GM12865 (cell line): ENCODE measurements around the gene PRDM16.

Experiments used
- DNase-seq: peaks from one replicate; pipeline ENCODE4 v3.0.0; 2010; ENCODE audit warnings: low read depth
- H3K4me3 ChIP-seq: 2 replicates; pipeline ENCODE4 v1.5.1; 2011; ENCODE audit warnings: mild to moderate bottlenecking, low read depth, low read length, control low read depth
- CTCF ChIP-seq: IDR thresholded peaks from 2 replicates; pipeline ENCODE4 v1.5.1; 2011; ENCODE audit warnings: low read length, control low read depth, low read depth, inconsistent platforms; ENCODE audit not compliant: insufficient read depth; ENCODE audit errors: missing control alignments

PRDM16 gene

GRCh38 chr1:3212453-3213355 is 143.7 kb downstream of the PRDM16 start:
- H3K4me3 ChIP-seq = no peak overlapping the region
- no peak for DNase-seq
- TF ChIP-seq CTCF = no peak

DNA sequence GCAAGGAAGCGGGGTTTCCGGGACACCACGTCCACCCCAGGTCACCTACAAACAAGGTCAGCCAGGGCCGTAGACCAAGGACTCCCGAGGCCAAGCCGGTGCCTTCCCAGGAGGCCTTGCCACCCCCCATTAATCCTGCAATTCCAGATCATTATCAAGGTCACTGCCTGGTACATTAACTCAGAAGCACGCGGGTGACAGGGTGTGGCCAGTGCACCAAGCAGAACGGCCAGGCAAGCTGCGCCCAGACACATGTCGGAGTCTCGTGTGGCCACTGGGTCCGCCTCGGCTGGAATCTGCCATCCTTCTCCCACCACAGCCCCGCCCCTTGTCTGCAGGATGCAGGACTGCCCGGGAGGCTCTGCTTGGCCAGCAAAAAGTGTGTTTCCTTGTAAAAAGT is 144.7 kb downstream of the PRDM16 start:
- no peak for TF ChIP-seq CTCF
- no peak overlapping the region for H3K4me3 ChIP-seq
- DNase-seq = no peak

DNA sequence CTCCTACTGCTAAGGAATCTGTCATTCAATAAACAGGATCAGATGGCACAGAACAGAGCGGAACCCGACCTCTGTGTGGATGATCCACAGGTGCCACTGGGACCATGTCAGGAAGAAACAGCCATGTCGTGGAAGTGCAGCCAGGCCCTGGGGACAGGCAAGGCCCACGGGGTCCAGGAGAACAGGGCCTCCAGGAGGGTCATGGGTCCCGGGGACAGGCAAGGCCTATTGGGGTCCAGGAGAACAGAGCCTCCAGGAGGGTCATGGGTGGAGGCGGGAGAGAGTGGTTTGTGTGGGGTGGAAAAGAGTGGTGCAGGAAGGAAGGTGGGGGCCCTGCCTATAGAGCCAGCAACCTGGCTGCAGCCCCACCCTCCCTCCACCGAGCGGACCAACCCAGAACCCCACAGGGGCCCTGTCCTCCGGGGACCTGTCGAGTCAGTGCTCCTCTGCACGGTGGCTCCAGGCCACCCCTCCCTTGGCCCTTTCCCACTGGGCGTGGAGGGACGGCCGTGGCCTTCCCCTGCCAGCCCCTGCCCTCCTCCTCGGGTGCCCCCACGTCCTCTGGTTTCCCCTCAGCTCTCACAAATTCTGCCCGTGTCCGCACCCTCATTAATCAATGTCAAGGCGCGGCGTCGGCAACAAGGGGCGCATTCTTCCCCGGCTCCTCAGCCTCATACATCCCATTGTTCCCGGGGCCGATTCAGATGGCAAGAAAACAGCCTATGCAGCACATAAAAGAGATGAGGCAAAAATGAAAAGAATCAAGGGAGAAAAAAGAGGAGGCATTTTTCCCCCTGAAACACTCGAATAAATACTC is 146.4 kb downstream of the PRDM16 start:
- no peak overlapping the region for H3K4me3 ChIP-seq
- no peak for TF ChIP-seq CTCF
- no peak for DNase-seq

DNA sequence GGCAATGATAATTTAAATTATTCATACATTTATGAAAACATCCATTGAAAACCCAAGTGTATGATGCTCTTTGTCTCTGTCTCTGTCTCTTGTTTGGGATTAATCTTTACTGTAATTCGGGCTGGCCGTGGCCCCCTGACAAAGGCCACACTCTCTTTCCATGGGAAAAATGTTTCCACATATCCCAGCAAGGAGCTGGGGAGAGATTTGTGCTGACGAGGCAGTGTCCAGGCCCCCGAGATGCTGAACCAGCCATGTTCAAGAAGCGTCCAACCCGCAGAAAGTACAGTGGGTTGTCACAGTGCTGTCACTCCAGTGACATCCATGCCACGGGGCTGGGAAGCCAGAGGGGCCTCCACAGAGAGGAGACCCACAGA is 147.0 kb downstream of the PRDM16 start:
- no peak for DNase-seq
- TF ChIP-seq CTCF = no peak
- no peak overlapping the region for H3K4me3 ChIP-seq

- TF ChIP-seq CTCF = no peak
- DNase-seq = no peak
- H3K4me3 ChIP-seq = no peak overlapping the region
Observed at GRCh38 chr1:3217181-3217641, 148.2 kb downstream of the PRDM16 start.

DNA sequence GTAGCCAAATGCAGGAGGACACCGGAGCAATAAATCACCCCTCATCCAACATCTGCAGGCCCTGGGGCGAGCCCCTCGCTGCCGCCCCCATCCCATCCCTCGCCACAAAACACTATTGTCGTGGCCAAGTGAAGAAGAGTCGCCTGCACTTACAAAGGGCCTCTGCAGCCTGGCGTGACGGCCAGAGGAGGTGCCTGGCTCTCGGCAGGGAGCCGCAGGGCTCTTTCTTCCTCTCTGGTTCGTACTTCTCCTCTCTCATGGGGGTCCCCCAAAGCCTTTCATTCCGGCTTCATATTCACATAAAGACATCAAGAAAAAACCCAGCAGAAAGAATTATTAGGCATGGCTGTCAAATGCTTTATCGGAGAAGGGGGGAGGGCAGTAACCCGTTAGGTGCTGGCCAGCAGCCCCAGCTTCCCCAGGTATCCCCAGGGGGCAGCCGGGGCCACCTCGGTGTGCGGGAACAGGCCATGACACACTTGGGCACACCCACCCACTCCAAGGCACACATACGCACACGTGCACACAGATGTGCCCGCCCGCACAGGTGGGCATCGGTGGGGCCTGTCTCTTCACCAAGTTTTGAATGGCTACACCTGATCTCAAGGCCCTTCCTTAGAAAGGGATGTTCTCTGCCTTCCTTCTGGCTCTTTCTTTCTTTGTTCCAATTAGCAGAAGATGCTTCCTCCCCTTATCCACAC is 149.1 kb downstream of the PRDM16 start:
- no peak for DNase-seq
- H3K4me3 ChIP-seq = no peak overlapping the region
- no peak for TF ChIP-seq CTCF
